Kidney (tissue), 14 donors: Measurements from ENCODE around the gene SNAP25. TPM values are rescaled to one million over a fixed set of nuclear protein-coding genes. Genes with fewer than 3 reads are reported as not detected.

Source experiments
- DNase-seq, 5 donors: peaks; one replicate each; pipeline ENCODE4 v3.0.0-alpha.2; 2013 to 2020
- FAIRE-seq: peaks from 2 replicates; lab custom pipeline; 2012; peaks lifted over from hg19 to GRCh38; lab: Jason Lieb, UNC
- H3K27ac ChIP-seq, 2 donors: one replicate each; pipeline ENCODE4 v1.7.0; 2013; ENCODE audit warnings: low read depth in 2 of 2, low read length in 2 of 2, inconsistent platforms in 1 of 2
- H3K27me3 ChIP-seq: one replicate; pipeline ENCODE4 v1.7.1; 2013; ENCODE audit warnings: low read length, inconsistent platforms; ENCODE audit not compliant: control insufficient read depth, insufficient read depth
- H3K36me3 ChIP-seq, 3 donors: one replicate each; pipeline versions ENCODE4 v1.7.0 to v1.7.1; 2013; ENCODE audit warnings: low read length in 3 of 3, control low read depth in 1 of 3, inconsistent platforms in 1 of 3; ENCODE audit not compliant: insufficient read depth in 3 of 3, control insufficient read depth in 2 of 3
- H3K4me1 ChIP-seq, 3 donors: one replicate each; pipeline versions ENCODE4 v1.7.0 to v1.7.1; 2013; ENCODE audit warnings: low read length in 3 of 3, inconsistent platforms in 1 of 3, low read depth in 1 of 3; ENCODE audit not compliant: control insufficient read depth in 2 of 3, insufficient read depth in 2 of 3
- H3K4me3 ChIP-seq, 3 donors: one replicate each; pipeline versions ENCODE4 v1.7.0 to v1.8.1; 2013; ENCODE audit warnings: low read length in 3 of 3, control low read depth in 1 of 3, inconsistent platforms in 1 of 3
- H3K9ac ChIP-seq, 3 donors: one replicate each; pipeline versions ENCODE4 v1.7.0 to v1.7.1; 2013; ENCODE audit warnings: low read length in 3 of 3, control low read depth in 1 of 3, inconsistent platforms in 1 of 3
- H3K9me3 ChIP-seq, 3 donors: one replicate each; pipeline versions ENCODE4 v1.7.0 to v1.7.1; 2013; ENCODE audit warnings: low read length in 3 of 3, control low read depth in 1 of 3, inconsistent platforms in 1 of 3; ENCODE audit not compliant: control insufficient read depth in 2 of 3, insufficient read depth in 1 of 3
- intact Hi-C: fragments of 100-400 bp; cut with DNase I; formaldehyde crosslinking; loops from one replicate; pipeline ENCODE4 v1.11.1; 2022
- polyA plus RNA-seq: library from polyadenylated mRNA; stranded (reverse); fragments of 350-450 nt; fragmentation: Illumina TruSeq; extraction: RNeasy Lipid Tissue Mini Kit (QIAGEN cat#74804); gene quantifications from one replicate; pipeline ENCODE4 v1.2.3, GENCODE V29; 2014; ENCODE audit warnings: low read depth, low replicate concordance; ENCODE audit not compliant: insufficient read depth
- total RNA-seq: library from RNA; stranded (reverse); fragmentation: NEBNext Ultra II Directional; extraction: Animal tissue kit (Norgen Biotek cat#: 25700); gene quantifications from one replicate; pipeline ENCODE4 v1.2.1, GENCODE V29; 2021
- TF ChIP-seq, protein P1 (sequence below): IDR thresholded peaks from 3 replicates; pipeline ENCODE4 v1.5.1; 2012; ENCODE audit warnings: mild to moderate bottlenecking, moderate library complexity, borderline replicate concordance; ENCODE audit not compliant: insufficient read depth; ENCODE audit errors: extremely low read depth
- donor health status: control.
- donor health status: control.
- donor health status: control.
- donor health status: control.
- donor health status: control.
- donor health status: DM: yes; HTN: yes; CAD: no.
- donor health status: Normal renal cell carcinoma (clear cell type).

Gene SNAP25
- total and polyA plus RNA-seq, 2 donors from 2014 or later: 1.4 to 6.2 TPM

DNA sequence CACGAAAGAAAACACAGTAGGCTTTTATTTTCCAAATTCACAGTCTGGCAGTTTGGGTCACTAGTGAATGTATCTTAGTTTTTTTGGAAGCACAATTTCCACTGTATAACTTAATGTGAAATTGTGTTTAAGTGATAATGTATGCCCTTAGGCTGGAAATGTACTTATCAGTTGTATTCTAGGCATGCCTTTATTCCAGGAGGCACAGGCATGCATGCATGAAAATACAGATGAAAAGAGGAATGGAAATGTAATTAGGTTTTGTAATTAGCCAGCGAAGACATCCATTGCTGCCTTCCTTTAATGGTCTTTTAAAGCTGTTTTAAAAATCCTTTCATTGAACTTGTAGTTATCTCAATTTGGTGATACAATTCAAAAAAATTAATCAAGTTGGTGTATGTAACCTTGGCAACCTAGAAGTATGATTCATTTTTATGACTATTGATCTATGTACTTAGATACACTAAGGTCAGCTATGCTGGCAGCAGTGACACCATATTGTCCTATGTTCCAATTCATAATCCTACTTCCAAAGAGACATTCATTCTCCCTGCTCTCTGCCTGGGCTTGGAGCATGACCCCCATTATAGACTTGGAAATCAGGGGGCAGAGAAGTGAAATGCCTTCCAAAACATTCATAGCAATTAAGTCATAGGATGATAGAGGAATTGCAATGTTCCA lies 73.1 kb downstream of the SNAP25 start:
- H3K4me3 ChIP-seq: no peak overlapping the region
- intact Hi-C loops: no loop called here
- H3K9me3 ChIP-seq: no peaks in the 10 kb centered on the region
- TF ChIP-seq, protein P1, sequence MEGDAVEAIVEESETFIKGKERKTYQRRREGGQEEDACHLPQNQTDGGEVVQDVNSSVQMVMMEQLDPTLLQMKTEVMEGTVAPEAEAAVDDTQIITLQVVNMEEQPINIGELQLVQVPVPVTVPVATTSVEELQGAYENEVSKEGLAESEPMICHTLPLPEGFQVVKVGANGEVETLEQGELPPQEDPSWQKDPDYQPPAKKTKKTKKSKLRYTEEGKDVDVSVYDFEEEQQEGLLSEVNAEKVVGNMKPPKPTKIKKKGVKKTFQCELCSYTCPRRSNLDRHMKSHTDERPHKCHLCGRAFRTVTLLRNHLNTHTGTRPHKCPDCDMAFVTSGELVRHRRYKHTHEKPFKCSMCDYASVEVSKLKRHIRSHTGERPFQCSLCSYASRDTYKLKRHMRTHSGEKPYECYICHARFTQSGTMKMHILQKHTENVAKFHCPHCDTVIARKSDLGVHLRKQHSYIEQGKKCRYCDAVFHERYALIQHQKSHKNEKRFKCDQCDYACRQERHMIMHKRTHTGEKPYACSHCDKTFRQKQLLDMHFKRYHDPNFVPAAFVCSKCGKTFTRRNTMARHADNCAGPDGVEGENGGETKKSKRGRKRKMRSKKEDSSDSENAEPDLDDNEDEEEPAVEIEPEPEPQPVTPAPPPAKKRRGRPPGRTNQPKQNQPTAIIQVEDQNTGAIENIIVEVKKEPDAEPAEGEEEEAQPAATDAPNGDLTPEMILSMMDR: no peak
- no peak overlapping the region for H3K9ac ChIP-seq
- DNase-seq: no peak
- no peaks in the 10 kb centered on the region for H3K27me3 ChIP-seq
- no peak overlapping the region for H3K27ac ChIP-seq
- FAIRE-seq: no peak
- H3K4me1 ChIP-seq: no peaks in the 10 kb centered on the region
- no peaks in the 10 kb centered on the region for H3K36me3 ChIP-seq

DNA sequence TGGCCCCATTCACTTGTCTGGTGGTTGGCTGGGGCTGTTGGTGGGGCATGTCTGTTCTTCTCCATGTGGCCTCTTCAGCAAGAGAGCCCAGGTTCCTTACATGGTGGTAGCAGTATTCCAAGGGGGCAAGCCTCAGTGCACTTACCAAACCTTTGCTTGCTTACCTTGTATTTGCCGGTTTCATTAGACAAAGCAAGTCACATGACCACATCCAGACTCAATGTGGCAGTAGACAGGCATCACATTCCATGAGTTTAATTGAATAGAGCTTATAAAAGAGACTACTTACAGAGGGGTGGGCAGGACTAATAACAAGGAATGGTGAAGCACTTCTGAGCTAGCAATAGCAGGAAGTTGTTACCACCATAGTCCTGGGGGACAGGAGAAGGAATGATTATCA lies 78.6 kb downstream of the SNAP25 start:
- Histone ChIP-seq H3K27ac (no peak overlapping the region), H3K9ac (no peak overlapping the region), H3K36me3 (no peaks in the 10 kb centered on the region), H3K4me1 (no peaks in the 10 kb centered on the region), H3K27me3 (no peaks in the 10 kb centered on the region), H3K4me3 (no peak overlapping the region), H3K9me3 (no peaks in the 10 kb centered on the region)
- intact Hi-C loops: no loop called here
- FAIRE-seq (no peak), DNase-seq (no peak)
- TF ChIP-seq, protein P1: no peak

DNA sequence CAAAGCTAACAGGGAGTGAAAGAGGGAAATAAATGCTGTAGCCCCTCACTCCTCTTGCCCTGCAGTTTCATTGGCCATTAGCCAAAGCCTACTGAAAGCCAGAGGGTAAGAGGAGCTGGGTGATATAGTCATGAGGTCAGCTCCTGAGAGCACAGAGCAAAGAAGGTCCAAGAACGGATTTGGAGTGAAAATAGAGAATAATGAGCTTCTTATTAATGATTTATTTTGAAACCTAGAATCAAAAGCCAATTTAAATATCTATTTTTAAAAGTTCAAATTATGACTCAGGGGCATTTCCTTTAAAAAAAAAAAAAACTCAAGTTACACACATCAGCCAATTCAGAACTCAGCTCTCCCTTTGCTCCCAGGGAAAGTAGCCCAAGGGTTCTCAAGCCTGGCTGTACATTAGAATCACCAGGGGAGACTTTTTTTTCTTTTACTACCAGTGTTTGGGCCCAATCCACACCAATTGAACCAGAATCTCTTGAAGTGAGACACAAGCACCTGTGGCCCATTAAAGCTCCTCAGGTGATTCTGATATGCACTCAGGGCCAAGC lies 79.1 kb downstream of the SNAP25 start:
- DNase-seq (no peak), FAIRE-seq (no peak)
- H3K27ac ChIP-seq: no peak overlapping the region
- H3K9me3 ChIP-seq: no peaks in the 10 kb centered on the region
- no peaks in the 10 kb centered on the region for H3K36me3 ChIP-seq
- H3K9ac ChIP-seq: no peak overlapping the region
- no peaks in the 10 kb centered on the region for H3K27me3 ChIP-seq
- intact Hi-C loops: no loop called here
- TF ChIP-seq, protein P1: no peak
- H3K4me1 ChIP-seq: no peaks in the 10 kb centered on the region
- H3K4me3 ChIP-seq: no peak overlapping the region
